HG03565 (cell line): ENCODE results near the gene UMODL1.

Source experiments
- ATAC-seq: cut with Tn5 transposase; IDR thresholded peaks from one replicate; pipeline ENCODE4 v1.9.1; 2021; ENCODE audit warnings: mild to moderate bottlenecking, moderate library complexity; ENCODE audit not compliant: unreplicated experiment

UMODL1 gene

DNA sequence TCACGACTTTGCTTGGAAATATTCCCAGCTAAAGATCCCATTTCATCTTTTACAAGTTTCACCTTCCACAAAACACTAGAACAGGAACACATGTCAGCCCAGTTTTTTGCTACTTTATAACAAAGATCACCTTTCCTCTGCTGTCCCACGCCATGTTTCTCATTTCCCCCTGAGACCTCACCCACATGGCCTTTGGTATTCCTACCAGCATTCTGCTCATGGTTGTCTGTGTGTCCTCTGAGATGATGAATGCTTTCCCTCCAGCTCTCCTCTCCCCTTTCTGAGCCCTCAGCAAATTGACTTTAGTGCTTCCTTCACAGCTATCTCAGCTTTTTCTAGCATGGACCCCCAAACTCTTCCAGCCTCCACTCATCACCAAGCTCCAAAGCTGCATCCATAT, 115.5 kb downstream of the UMODL1 start:
- ATAC-seq = no peak

DNA sequence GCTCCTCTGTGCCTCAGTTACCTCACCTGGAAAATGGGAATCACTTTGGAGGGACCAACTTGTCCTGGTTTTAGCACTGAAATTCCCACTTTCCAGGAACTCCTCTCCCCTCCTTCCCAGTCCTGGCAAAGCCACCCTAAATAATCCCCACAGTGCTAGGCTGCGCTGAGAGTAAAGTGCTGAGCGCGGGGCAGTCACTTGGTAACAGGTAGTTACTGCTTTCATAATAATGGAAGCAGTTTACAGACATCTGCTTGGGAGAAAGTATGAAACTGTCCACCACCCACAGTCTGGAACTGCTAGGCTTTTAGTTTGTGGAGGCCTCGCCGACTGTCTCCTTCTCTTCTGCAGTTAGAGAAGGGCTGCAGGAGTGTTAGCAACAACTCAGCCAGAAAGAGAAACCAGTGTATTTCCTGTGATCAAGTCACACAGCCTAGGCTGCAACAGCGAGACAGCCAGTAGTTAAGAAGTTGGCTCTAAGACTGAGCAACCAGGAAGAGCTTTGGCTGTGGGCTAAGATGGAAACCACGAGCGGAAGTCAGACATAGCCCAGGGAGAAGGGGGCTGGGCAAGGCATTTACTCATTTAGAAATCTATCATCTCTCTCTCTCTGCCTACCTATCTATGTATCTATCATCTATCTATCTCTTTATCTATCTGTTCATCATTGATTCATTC, 117.0 kb downstream of the UMODL1 start:
- ATAC-seq = peak; percentile 94

DNA sequence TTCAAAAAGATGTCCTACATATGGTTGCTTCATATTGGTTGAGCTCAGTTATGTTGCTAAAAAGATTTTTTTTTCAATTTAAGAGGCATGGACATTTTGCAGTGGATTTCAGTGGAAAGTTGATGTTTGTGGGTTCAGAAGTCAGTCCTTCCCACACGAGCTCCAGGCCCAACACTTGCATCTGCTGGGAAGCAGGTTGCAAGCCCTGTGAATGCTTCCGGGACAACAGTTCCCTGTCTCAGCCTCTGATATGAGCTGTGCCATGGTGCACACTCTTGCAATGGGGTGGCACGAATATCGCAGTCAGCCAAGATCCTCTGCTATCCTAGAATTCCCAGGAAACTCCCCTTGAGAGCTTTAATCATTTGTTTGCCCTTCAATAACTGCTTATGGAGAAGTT, 117.5 kb downstream of the UMODL1 start:
- ATAC-seq = no peak

DNA sequence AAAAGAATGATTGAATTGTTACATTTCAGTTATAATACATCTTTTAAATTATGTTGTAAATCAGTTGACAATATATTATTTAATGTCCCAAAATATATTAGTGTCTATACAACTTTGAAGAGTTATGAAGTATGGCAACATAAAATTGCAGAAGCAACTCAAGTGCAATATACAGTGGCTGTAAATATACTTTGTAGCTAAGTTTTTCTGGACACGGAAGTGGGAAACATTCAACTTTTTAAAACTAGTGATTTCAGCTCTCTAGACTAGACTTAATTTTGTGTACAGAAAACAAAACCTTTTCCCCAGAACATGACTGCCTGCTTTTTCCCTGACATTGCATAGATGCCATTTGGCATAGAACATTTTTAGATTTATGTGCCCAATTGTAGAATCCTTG, 118.3 kb downstream of the UMODL1 start:
- no peak for ATAC-seq

DNA sequence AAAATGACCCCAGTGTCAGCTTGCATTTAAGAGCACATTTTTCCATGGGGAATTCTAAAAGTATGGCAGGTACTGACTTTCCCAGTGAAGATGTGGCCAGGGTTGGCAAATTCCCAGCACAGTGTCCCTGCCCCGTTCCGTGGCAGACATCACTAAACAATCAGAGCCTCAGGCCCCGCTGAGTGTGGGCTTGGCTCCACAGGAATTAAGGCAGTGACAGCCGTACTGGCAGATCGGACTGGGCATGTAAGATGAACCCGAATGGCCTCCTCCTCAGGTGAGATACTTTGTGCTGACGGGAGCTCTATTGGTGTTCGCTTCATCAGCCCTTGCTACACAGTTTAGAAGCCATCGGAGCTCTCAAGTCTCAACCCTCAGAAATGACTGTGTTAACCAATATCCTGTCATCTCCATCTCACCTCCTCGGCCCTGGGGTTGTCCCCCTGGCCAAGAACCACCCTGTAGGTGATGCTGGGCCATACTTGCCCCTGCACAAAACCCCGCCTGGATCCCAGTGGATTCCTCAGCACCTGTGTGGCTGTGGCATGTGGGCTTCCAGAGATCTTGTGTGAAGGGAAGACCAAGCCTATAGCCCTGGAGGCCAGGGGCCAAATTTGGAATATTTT, 118.9 kb downstream of the UMODL1 start:
- ATAC-seq = no peak

DNA sequence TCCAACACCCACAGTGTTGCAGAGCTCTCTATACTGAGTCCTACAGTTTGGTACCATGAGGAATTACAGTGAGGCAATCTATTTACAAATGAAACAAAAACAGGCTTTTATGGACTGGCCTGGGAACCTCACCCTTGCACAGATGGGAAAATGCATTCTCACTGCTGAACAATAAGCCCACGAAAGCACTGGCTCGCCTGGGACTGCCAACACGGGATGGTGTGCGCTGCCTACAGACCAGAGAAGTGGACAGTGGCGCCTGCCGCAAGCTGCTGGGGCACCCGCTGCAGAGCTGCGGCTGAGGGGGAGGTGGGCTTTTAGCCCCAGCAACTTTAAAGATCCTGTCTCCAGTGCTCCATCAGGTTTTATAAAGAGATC, 119.4 kb downstream of the UMODL1 start:
- ATAC-seq = no peak

DNA sequence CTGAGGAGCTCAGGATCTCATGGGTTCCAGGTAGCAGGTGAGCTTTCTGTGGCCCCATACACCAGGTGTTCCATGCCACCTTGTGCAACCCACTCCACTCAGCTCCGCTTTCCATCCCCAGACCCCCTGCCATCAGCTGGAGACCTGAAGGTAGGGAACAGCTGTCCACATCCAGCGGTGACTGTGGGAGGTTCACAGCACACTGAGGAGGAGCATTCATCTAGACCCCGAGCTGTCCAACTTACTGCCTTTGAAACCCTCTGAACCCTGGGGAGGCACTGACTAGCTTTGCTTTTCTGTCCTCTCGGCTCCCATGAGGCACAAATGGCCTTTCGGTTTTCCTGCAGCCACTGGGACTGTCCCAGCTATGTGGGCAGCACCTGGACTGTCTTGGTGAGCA, 119.9 kb downstream of the UMODL1 start:
- no peak for ATAC-seq

DNA sequence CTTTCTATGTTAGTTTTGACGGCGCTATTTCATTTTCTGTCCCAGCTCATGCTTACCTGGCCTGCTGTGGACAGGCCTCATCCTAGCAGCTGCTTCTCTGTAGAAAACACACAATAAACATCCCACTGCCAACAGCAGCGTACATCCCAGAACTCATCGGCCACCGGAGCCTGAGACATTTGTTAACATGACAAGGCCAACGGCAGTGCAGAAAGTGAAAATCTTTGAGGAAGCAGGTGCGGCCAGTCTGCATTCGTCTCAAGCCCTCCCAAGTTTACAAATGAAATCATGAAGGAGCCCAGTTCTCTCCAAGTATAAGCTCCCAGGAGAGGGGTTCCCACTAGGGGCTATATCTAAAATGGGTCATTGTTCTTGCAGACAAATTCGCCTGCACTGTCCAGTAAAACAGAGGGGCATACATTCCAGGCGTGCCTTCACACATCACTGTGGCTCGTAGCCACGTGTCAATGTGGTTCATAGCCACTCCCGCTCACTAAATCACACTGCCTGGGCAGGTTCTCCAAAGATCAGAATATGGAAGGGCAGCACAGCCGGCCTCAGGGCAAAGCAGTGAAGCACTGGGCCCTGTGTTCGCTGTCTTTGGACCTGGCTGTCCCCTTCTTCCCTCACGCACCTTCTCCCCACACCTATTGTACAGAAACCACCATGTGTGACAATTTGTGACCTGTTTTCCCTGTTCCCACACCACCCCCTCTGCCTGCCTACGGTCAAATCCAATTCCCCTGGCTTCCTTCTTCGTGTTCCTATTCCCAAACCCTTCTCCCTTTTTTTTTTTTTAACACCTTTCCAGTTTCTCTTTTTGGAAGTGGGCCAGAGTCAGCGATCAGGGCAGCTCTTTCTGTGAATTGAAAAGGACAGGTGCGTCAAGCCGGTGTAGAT, 120.8 kb downstream of the UMODL1 start:
- no peak for ATAC-seq
